Karpas-422 (cell line): ENCODE data around the gene HOXA10. TPM values are rescaled to one million over a fixed set of nuclear protein-coding genes. Genes with fewer than 3 reads are reported as not detected.

ENCODE experiments used
- DNase-seq: peaks from one replicate; pipeline ENCODE4 v3.0.0-alpha.2; 2015
- H2AFZ ChIP-seq: fragments of 200-600 bp; sonication (generic); 2 replicates; pipeline ENCODE4 v1.6.1; 2014; ENCODE audit warnings: antibody characterized with exemption, low read length, mixed read lengths
- H3K27ac ChIP-seq: fragments of 200-600 bp; sonication (generic); 2 replicates; pipeline ENCODE4 v1.5.1; 2014; ENCODE audit warnings: mild to moderate bottlenecking, low read length, moderate library complexity
- H3K27me3 ChIP-seq: fragments of 200-600 bp; sonication (generic); 2 replicates; pipeline ENCODE4 v1.6.1; 2014; ENCODE audit warnings: low read length, mixed read lengths
- H3K36me3 ChIP-seq: fragments of 200-600 bp; sonication (generic); 2 replicates; pipeline ENCODE4 v1.6.1; 2014; ENCODE audit warnings: low read length, mixed read lengths; ENCODE audit not compliant: insufficient read depth
- H3K4me1 ChIP-seq: fragments of 200-600 bp; sonication (generic); 2 replicates; pipeline ENCODE4 v1.6.1; 2014; ENCODE audit warnings: mild to moderate bottlenecking, low read length, mixed read lengths
- H3K4me2 ChIP-seq: fragments of 200-600 bp; sonication (generic); 2 replicates; pipeline ENCODE4 v1.6.1; 2014; ENCODE audit warnings: low read length, low read depth, mild to moderate bottlenecking; ENCODE audit not compliant: poor library complexity, severe bottlenecking
- H3K4me3 ChIP-seq: fragments of 200-600 bp; sonication (generic); 2 replicates; pipeline ENCODE4 v1.5.1; 2014; ENCODE audit warnings: mild to moderate bottlenecking, antibody characterized with exemption, low read length, mixed read lengths
- H3K79me2 ChIP-seq: fragments of 200-600 bp; sonication (generic); 2 replicates; pipeline ENCODE4 v1.6.1; 2014; ENCODE audit warnings: mild to moderate bottlenecking, low read length, mixed read lengths
- H3K9ac ChIP-seq: fragments of 200-600 bp; sonication (generic); 2 replicates; pipeline ENCODE4 v1.6.0; 2014; ENCODE audit warnings: low read length
- H3K9me2 ChIP-seq: fragments of 200-600 bp; sonication (generic), shearing (Covaris generic); replicated peaks from 2 replicates; pipeline ENCODE4 v1.6.0; 2014; ENCODE audit warnings: mild to moderate bottlenecking, low read length, moderate library complexity; ENCODE audit not compliant: insufficient read depth
- H3K9me3 ChIP-seq: fragments of 300-700, 200-600 bp; sonication (generic); 2 replicates; pipeline ENCODE4 v1.6.1; 2014; ENCODE audit warnings: low read length, mixed read lengths
- H4K20me1 ChIP-seq: fragments of 200-600 bp; sonication (generic); 2 replicates; pipeline ENCODE4 v1.6.1; 2014; ENCODE audit warnings: mild to moderate bottlenecking, antibody characterized with exemption, low read length, low read depth; ENCODE audit not compliant: insufficient read depth
- total RNA-seq: library from RNA; depleted of rRNA; stranded (reverse); fragments of >200 nt; shearing (Covaris generic); gene quantifications from 2 replicates; pipeline ENCODE4 v1.2.3, GENCODE V29; 2014; ENCODE audit warnings: low replicate concordance

HOXA10 gene
- total RNA-seq, 1 experiment from 2014 or later = not detected

DNA sequence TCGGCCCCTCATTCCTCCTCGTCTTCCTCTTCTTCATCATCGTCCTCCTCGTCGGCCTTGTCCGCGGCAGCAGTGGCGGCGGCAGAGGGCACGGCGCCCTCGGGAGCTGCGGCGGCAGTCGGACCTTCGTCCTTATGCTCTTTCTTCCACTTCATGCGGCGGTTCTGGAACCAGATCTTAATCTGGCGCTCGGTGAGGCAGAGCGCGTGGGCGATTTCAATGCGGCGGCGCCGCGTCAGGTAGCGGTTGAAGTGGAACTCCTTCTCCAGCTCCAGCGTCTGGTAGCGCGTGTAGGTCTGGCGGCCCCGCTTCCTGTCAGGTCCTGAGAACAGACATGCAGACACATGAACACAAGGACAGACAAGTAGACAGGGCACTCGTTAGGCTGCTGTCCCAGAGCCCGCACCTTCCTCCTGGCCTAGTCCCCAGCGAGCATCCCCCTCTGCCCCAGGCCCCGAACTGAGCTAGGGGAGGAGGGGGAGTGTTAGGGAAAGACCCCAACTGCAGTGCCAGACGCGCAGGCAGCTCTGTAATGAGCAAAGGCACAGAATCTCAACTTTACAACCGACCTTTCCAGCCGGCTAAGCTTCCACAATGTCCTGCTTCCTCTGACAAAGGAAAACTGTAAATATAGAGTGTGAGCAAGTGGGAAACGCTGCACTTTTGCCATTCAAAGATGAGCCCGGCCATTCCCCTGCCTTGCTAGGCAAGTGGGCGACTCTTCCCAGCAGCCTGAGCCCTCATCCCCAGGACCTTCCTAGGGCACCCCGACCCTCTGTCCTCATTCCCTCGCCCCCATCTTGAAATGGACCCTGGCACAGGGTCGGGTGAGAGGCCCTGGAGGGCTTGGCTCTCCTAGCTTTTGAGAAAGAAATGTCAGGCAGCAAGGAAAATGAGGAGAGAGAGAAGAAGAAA is 19.0 kb downstream of the HOXA10 start:
- Histone ChIP-seq H4K20me1 (no peaks in the 10 kb centered on the region), H3K4me1 (peaks cover 47% of the 10 kb centered on the region), H3K9ac (peak overlapping the region; percentile 78), H2AFZ (peak overlapping the region; percentile 96), H3K4me2 (peak overlapping the region; percentile 77), H3K9me2 (no peaks in the 10 kb centered on the region), H3K79me2 (peaks cover 3% of the 10 kb centered on the region; the same call in 1 of the 2 replicates), H3K36me3 (no peaks in the 10 kb centered on the region), H3K27ac (peak overlapping the region; percentile 75), H3K9me3 (no peaks in the 10 kb centered on the region), H3K27me3 (no peaks in the 10 kb centered on the region), H3K4me3 (peak overlapping the region; percentile 69)
- DNase-seq = peak; percentile 77

DNA sequence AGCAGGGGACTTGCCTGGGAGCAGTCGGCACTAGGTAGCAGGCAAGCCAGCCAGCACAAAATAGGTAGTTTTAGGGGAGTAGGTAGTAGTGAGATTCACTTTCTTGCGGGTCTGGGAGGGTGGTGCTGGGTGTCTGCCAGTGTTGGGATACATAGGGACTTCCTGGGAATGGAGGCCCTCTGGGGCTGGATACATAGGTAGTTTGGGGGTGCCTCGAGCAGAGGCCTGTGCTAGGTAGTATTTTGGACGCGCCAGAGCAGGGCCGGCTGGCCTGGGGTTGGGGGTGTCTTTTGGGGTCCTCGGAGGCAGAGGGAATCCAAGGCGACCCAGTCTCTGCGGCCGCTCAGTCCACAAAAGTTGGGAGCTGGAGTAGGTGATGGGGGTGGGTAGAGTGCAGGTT is 19.8 kb downstream of the HOXA10 start:
- no peak overlapping the region; the same call in 1 of the 2 replicates for H2AFZ ChIP-seq
- peak overlapping the region; percentile 69; the same call in 1 of the 2 replicates for H3K4me3 ChIP-seq
- H3K79me2 ChIP-seq = peaks cover 11% of the 10 kb centered on the region
- H3K9me3 ChIP-seq = no peaks in the 10 kb centered on the region
- H4K20me1 ChIP-seq = no peaks in the 10 kb centered on the region
- no peaks in the 10 kb centered on the region for H3K36me3 ChIP-seq
- H3K9ac ChIP-seq = peak overlapping the region; percentile 78
- peaks cover 46% of the 10 kb centered on the region for H3K4me1 ChIP-seq
- peak overlapping the region; percentile 77 for H3K4me2 ChIP-seq
- no peaks in the 10 kb centered on the region for H3K9me2 ChIP-seq
- H3K27ac ChIP-seq = no peak overlapping the region
- DNase-seq = no peak
- H3K27me3 ChIP-seq = no peaks in the 10 kb centered on the region

DNA sequence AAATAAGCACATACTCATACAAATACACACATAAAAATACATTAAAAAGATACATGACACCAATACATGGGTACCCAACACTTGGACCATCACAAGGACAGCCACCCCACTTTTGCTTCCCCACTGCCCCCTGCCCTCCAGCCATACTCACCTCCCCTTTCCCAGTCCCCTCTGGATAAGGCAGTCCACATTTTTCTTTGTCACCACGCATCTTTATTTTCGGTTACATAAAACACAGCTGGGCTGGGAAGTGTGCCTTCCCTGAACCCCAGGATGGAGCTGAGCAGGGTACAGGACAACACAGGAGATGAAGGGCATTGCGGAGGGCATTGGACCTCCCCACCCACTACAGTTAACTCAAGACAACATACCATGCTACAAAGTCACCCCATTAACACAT is 20.6 kb downstream of the HOXA10 start:
- no peaks in the 10 kb centered on the region for H3K9me2 ChIP-seq
- H3K27ac ChIP-seq = no peak overlapping the region
- no peaks in the 10 kb centered on the region for H4K20me1 ChIP-seq
- DNase-seq = no peak
- H3K79me2 ChIP-seq = peaks cover 20% of the 10 kb centered on the region
- H3K4me3 ChIP-seq = no peak overlapping the region
- H3K27me3 ChIP-seq = no peaks in the 10 kb centered on the region
- H3K4me1 ChIP-seq = peaks cover 54% of the 10 kb centered on the region
- H3K9me3 ChIP-seq = no peaks in the 10 kb centered on the region
- no peak overlapping the region for H2AFZ ChIP-seq
- H3K9ac ChIP-seq = no peak overlapping the region
- no peaks in the 10 kb centered on the region for H3K36me3 ChIP-seq
- H3K4me2 ChIP-seq = no peak overlapping the region

DNA sequence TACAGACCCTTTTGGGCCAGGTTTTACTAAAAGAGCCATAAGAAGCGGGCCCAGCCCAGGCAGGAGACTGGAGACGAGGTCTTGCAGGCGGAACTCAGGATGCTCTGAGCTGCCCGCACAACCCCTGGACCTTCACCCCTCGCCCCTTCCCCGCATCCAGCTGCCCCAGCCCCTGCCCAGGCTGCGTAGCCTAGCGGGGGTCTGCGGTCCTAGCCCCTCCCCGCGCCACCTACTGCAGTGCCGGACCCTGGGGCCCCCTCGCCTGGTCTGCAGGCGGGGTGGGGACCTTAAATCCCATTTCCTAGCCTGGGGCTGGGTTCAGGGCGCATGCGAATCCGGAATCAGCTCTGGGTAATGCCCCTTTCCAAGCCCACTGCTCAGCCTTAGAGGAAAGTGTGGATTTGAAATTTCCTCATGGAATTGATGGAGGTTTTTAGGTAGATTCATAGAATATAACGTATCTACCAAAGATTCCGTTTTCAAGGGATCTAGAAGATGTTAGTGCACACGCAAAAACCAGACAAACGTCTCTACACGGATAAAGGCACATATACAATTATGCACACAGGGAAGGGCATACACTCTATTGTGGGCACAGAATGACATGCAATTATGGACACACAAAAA is 21.2 kb downstream of the HOXA10 start:
- no peak overlapping the region for H2AFZ ChIP-seq
- H3K9ac ChIP-seq = no peak overlapping the region
- no peak overlapping the region for H3K27ac ChIP-seq
- peaks cover 60% of the 10 kb centered on the region for H3K4me1 ChIP-seq
- DNase-seq = no peak
- H3K79me2 ChIP-seq = peaks cover 26% of the 10 kb centered on the region
- H3K4me2 ChIP-seq = no peak overlapping the region
- no peaks in the 10 kb centered on the region for H3K27me3 ChIP-seq
- H3K9me2 ChIP-seq = no peaks in the 10 kb centered on the region
- H4K20me1 ChIP-seq = no peaks in the 10 kb centered on the region
- no peaks in the 10 kb centered on the region for H3K36me3 ChIP-seq
- H3K9me3 ChIP-seq = no peaks in the 10 kb centered on the region
- no peak overlapping the region for H3K4me3 ChIP-seq

DNA sequence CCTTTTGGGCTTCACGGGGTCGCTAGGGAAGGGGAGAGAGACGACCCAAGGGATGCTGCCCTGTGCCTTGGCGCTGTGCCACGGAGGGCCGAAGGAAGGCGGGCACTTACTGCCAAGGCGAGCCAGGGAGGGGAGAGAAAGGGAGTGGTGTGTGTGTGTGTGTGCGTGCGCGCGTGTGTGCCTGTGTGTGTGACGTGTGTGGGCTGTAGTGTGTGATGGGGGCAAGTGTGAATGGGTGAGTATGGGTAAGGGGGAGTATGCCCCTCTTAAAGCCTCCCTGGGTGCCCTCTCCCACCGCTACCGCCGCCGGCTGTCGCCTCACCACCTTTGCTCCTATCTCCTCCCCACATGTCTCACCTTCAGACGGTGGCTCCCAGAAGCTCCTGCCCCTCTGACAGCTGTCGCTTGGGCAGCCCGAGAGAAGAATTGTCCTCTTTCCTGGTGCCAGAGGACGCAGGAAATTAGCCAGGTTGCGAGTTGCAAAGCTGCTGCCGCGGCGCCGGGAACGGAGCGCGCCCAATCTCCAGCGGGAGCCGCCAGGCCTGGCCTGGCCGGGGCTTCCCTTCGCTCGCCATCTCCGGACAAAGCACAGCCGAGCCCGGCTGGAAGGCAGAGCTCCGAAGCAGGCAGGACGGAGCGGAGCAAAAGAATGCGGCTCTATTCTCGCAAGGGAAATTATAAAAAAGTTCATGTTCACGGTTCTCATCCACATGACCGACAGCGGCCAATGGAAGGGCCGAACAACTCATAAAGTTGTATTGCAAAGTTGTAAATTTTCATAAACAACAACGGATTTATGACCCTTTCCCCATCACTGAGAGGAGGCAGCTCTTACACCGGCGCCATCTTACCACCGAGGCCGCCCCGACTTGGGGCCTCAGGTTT is 21.9 kb downstream of the HOXA10 start, which contains the start of gene HOXA3:
Gene HOXA3 (minus strand): TSS at position 653 of the 885 bp plus-strand sequence. CDS start 41,943 bp downstream, outside the sequence.
- Histone ChIP-seq H3K36me3 (no peaks in the 10 kb centered on the region), H3K4me2 (peak within 1 kb of the TSS; percentile 88), H3K79me2 (peaks cover 31% of the 10 kb centered on the region), H4K20me1 (no peaks in the 10 kb centered on the region), H3K27ac (peak within 1 kb of the TSS; percentile 52; the same call in 1 of the 2 replicates), H3K4me3 (peak within 1 kb of the TSS; percentile 84), H3K27me3 (no peaks in the 10 kb centered on the region), H3K9me2 (no peaks in the 10 kb centered on the region), H2AFZ (peak within 1 kb of the TSS; percentile 96), H3K4me1 (peaks cover 59% of the 10 kb centered on the region), H3K9ac (peak within 1 kb of the TSS; percentile 84), H3K9me3 (no peaks in the 10 kb centered on the region)
- peak; percentile 59 for DNase-seq

DNA sequence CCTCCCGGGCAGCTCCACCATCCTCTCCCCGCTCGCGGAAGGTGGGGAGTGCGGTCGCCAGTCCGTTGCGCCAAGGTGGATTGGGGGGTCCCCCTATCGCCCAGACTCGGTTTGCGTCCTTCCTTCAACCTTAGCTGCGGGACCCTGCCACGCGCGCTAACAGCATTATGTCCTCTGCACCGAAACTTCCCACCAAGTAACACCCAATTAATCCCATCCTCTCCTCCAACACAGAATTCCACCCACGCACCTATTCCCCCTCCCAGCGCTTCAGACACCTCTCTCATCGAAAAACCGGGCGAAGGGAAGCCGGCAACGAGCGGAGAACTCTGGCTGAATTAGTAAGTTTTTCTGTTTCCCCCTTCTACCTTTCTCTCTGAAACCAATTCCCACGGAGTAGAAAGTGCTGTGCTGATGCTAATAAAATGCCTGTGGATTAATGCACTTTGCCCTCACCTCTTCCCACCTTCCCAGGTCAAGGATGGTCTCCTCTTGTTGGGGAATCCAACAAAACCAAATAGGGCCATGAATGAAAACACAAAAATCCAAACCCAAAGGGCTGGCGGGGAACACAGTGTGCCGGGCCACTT is 22.7 kb downstream of the HOXA10 start:
- Histone ChIP-seq H4K20me1 (no peaks in the 10 kb centered on the region), H3K4me3 (peak overlapping the region; percentile 84), H3K27me3 (no peaks in the 10 kb centered on the region), H3K79me2 (peaks cover 33% of the 10 kb centered on the region), H3K9me3 (no peaks in the 10 kb centered on the region), H3K4me1 (peaks cover 53% of the 10 kb centered on the region), H3K4me2 (peak overlapping the region; percentile 88), H2AFZ (peak overlapping the region; percentile 96), H3K36me3 (no peaks in the 10 kb centered on the region; the same call in 1 of the 2 replicates), H3K9me2 (no peaks in the 10 kb centered on the region), H3K9ac (peak overlapping the region; percentile 84), H3K27ac (peak overlapping the region; percentile 52)
- peak; percentile 51 for DNase-seq

DNA sequence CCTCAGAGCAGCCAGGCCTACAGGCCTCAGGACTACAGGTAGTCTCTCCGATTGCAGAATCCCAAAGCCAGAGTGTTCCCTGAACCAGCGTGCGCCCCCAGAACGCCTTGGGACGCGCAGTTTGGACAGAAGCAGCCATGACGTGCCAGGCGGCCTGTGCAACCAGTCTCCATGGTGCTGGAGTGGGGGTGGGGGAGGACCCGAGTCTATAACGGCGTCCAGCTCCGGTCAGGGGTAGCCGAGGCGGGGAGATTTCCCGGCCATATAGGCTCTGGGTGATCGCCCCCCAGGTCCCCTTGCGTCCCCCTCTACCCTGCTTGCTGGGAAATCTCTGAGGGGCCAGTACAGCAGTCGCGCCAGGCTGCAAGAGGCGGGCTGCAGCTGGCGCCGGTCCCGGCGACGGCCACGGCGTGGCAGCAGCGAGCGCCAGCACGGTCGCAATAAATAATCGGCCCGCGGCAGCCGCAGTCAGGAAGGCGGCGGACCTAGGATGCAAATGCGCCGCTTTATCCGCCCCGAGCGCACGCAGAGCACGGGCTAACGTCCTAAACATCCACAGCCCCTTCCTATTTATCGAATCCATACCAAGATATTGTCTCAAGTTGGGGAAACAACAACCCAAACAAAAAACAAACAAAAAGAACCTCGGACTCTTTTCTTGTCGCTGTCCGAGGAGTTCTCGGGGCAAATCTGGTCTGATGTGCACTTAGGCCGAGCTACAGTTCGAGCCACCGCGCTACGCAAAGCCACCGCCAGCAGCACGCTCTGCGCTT is 23.4 kb downstream of the HOXA10 start:
- Histone ChIP-seq H3K9ac (peak overlapping the region; percentile 84), H4K20me1 (no peaks in the 10 kb centered on the region), H3K27ac (peak overlapping the region; percentile 52), H3K79me2 (peaks cover 37% of the 10 kb centered on the region), H3K4me3 (peak overlapping the region; percentile 84), H2AFZ (peak overlapping the region; percentile 96), H3K36me3 (peaks cover 6% of the 10 kb centered on the region; the same call in 1 of the 2 replicates), H3K9me3 (no peaks in the 10 kb centered on the region), H3K9me2 (no peaks in the 10 kb centered on the region), H3K27me3 (no peaks in the 10 kb centered on the region), H3K4me1 (peaks cover 47% of the 10 kb centered on the region), H3K4me2 (peak overlapping the region; percentile 88)
- peak; percentile 94 for DNase-seq
